ENCODE measurements around the gene DPPA5. TPM values are rescaled to one million over a fixed set of nuclear protein-coding genes. Genes with fewer than 3 reads are reported as not detected.
A peak's percentile ranks its signal among the peaks of the same experiment; 100 is the strongest.

The DPPA5 gene
- total and polyA plus RNA-seq, 9 of the 15 experiments (the other 6 are each of a cell fraction or from before 2014, with no cell fraction given) = not detected

DNA sequence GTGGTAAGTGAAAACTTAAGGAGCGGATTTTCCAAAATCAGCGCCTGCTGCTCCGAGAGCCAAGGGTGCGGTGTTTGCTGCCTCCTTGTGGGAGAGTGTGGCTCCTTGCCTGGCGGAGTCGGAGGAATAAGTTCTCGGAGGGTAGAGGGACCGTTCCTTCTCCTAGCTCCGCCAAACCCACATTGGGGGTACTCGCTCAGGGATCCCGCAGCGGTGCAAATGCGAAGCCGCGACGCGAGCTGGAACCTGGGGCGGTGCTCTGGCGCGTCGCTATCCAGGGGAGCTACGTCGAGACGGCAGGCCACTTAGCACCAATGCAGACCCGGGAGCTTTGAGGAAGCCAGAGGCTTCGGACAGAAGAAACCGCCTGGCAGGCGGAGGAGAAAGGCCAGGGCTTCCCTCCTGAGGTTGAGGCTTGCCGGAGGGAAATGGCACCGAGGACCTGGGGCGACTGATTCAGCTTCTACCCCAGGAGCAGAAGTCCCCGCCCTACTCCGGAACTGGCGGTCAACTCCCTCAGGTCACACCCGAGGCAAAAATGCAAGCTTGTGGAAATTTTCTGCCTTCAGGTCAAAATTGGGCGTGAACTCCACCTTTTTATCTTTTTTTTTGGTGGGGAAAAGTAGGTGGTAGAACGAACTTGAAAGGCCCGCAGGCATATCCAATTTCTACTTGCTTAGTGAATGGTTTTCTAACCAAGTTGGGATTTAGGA, 34.9 kb upstream of the DPPA5 start (continued):
- TF ChIP-seq, protein P1, sequence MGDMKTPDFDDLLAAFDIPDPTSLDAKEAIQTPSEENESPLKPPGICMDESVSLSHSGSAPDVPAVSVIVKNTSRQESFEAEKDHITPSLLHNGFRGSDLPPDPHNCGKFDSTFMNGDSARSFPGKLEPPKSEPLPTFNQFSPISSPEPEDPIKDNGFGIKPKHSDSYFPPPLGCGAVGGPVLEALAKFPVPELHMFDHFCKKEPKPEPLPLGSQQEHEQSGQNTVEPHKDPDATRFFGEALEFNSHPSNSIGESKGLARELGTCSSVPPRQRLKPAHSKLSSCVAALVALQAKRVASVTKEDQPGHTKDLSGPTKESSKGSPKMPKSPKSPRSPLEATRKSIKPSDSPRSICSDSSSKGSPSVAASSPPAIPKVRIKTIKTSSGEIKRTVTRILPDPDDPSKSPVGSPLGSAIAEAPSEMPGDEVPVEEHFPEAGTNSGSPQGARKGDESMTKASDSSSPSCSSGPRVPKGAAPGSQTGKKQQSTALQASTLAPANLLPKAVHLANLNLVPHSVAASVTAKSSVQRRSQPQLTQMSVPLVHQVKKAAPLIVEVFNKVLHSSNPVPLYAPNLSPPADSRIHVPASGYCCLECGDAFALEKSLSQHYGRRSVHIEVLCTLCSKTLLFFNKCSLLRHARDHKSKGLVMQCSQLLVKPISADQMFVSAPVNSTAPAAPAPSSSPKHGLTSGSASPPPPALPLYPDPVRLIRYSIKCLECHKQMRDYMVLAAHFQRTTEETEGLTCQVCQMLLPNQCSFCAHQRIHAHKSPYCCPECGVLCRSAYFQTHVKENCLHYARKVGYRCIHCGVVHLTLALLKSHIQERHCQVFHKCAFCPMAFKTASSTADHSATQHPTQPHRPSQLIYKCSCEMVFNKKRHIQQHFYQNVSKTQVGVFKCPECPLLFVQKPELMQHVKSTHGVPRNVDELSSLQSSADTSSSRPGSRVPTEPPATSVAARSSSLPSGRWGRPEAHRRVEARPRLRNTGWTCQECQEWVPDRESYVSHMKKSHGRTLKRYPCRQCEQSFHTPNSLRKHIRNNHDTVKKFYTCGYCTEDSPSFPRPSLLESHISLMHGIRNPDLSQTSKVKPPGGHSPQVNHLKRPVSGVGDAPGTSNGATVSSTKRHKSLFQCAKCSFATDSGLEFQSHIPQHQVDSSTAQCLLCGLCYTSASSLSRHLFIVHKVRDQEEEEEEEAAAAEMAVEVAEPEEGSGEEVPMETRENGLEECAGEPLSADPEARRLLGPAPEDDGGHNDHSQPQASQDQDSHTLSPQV (IDR thresholded peaks at IDR 0.05) = peak; percentile 54; the same call in 1 of the 2 replicates
- TF ChIP-seq IRF2 (CRISPR knock-in tag; IDR thresholded peaks at IDR 0.05) (no peak), ETS2 (tag; IDR thresholded peaks at IDR 0.05; ENCODE audit: borderline replicate concordance, poor library complexity, severe bottlenecking) (no peak), RBM34 (IDR thresholded peaks at IDR 0.05; ENCODE audit: borderline replicate concordance, insufficient read depth, low read length) (no peak), CHD1 (IDR thresholded peaks at IDR 0.05; ENCODE audit: low read length) (no peak), PTBP1 (IDR thresholded peaks at IDR 0.05; ENCODE audit: low read depth, low read length) (no peak), PPARD (CRISPR knock-in tag; IDR thresholded peaks at IDR 0.05) (no peak), SLC30A9 (CRISPR knock-in tag; IDR thresholded peaks at IDR 0.05) (no peak), RBM39 (optimal IDR thresholded peaks at IDR 0.05; ENCODE audit: low read depth, low read length) (peak; percentile 73), ZNF121 (CRISPR knock-in tag; conservative IDR thresholded peaks at IDR 0.05) (no peak), ZNF644 (tag; IDR thresholded peaks at IDR 0.05; ENCODE audit: low read depth) (no peak), LCOR (CRISPR knock-in tag; IDR thresholded peaks at IDR 0.05) (peak; percentile 63; the same call in 1 of the 2 replicates), ZNF561 (CRISPR knock-in tag; conservative IDR thresholded peaks at IDR 0.05) (no peak), EZH2 (IDR thresholded peaks at IDR 0.05; ENCODE audit: borderline replicate concordance, low read depth, low read length) (no peak), SRSF7 (optimal IDR thresholded peaks at IDR 0.05; ENCODE audit: low read depth, low read length) (no peak), ARNT (IDR thresholded peaks at IDR 0.05) (no peak), ELF4 (CRISPR knock-in tag; IDR thresholded peaks at IDR 0.05) (no peak)
- TF ChIP-seq, protein P2, sequence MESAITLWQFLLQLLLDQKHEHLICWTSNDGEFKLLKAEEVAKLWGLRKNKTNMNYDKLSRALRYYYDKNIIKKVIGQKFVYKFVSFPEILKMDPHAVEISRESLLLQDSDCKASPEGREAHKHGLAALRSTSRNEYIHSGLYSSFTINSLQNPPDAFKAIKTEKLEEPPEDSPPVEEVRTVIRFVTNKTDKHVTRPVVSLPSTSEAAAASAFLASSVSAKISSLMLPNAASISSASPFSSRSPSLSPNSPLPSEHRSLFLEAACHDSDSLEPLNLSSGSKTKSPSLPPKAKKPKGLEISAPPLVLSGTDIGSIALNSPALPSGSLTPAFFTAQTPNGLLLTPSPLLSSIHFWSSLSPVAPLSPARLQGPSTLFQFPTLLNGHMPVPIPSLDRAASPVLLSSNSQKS (CRISPR knock-in tag; IDR thresholded peaks at IDR 0.05) = no peak
- TF ChIP-seq, protein P3, sequence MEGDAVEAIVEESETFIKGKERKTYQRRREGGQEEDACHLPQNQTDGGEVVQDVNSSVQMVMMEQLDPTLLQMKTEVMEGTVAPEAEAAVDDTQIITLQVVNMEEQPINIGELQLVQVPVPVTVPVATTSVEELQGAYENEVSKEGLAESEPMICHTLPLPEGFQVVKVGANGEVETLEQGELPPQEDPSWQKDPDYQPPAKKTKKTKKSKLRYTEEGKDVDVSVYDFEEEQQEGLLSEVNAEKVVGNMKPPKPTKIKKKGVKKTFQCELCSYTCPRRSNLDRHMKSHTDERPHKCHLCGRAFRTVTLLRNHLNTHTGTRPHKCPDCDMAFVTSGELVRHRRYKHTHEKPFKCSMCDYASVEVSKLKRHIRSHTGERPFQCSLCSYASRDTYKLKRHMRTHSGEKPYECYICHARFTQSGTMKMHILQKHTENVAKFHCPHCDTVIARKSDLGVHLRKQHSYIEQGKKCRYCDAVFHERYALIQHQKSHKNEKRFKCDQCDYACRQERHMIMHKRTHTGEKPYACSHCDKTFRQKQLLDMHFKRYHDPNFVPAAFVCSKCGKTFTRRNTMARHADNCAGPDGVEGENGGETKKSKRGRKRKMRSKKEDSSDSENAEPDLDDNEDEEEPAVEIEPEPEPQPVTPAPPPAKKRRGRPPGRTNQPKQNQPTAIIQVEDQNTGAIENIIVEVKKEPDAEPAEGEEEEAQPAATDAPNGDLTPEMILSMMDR (IDR thresholded peaks at IDR 0.05 in 2 of 3, conservative IDR thresholded peaks at IDR 0.05 in 1 of 3; ENCODE audit: insufficient read depth in 2 of 3, low read depth in 1 of 3, low read length in 3 of 3) = peak; percentile 78 to 82 (median 81)
- TF ChIP-seq, protein P4, sequence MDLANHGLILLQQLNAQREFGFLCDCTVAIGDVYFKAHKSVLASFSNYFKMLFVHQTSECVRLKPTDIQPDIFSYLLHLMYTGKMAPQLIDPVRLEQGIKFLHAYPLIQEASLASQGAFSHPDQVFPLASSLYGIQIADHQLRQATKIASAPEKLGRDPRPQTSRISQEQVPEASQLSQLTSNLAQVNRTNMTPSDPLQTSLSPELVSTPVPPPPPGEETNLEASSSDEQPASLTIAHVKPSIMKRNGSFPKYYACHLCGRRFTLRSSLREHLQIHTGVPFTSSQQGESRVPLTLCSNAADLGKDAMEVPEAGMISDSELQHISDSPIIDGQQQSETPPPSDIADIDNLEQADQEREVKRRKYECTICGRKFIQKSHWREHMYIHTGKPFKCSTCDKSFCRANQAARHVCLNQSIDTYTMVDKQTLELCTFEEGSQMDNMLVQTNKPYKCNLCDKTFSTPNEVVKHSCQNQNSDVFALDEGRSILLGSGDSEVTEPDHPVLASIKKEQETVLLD (IDR thresholded peaks at IDR 0.05) = peak; percentile 50; the same call in 1 of the 2 replicates

Measured in K562 (cell line).